ENCODE results near the gene GID4. TPM values are rescaled to one million over a fixed set of nuclear protein-coding genes. Genes with fewer than 3 reads are reported as not detected.

GID4 gene
- total RNA-seq, 1 donor = 13.0 TPM

DNA sequence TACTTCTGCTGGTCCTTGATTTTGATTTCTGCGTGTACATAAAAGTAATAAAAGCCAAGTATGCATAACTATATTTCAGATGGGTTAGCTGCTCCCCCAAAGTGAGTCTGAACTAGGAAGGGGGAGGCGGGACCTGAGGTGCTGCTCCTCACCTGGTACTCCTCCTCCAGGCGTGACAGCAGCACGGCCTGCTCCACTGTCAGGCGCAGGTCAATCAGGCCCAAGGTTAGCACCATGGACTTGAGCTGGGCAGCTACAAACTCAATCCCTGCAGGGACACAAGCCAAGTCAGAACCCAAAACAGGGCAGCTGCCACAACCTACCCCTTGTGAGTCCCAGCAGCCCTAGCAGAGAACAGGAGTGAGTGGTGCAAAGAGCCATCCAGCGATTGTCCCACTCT lies 18.2 kb upstream of the GID4 start:
- no peak overlapping the region for H3K4me3 ChIP-seq (ENCODE audit: insufficient read depth, low read length)
- H2AFZ ChIP-seq (ENCODE audit: low read length) = no peak overlapping the region
- H3K9me3 ChIP-seq (ENCODE audit: low read depth, low read length) = no peaks in the 10 kb centered on the region
- H3K4me2 ChIP-seq (ENCODE audit: insufficient read depth, low read length) = no peak overlapping the region
- no peak overlapping the region for H3K27ac ChIP-seq (ENCODE audit: low read depth, low read length)
- DNase-seq (ENCODE audit: insufficient read length, low spot score, missing footprints) = peak; percentile 51
- no peaks in the 10 kb centered on the region for H3K36me3 ChIP-seq (ENCODE audit: insufficient read depth, low read length)
- peaks cover 10% of the 10 kb centered on the region for H4K20me1 ChIP-seq (ENCODE audit: insufficient read depth, low read length)
- TF ChIP-seq, protein P1, sequence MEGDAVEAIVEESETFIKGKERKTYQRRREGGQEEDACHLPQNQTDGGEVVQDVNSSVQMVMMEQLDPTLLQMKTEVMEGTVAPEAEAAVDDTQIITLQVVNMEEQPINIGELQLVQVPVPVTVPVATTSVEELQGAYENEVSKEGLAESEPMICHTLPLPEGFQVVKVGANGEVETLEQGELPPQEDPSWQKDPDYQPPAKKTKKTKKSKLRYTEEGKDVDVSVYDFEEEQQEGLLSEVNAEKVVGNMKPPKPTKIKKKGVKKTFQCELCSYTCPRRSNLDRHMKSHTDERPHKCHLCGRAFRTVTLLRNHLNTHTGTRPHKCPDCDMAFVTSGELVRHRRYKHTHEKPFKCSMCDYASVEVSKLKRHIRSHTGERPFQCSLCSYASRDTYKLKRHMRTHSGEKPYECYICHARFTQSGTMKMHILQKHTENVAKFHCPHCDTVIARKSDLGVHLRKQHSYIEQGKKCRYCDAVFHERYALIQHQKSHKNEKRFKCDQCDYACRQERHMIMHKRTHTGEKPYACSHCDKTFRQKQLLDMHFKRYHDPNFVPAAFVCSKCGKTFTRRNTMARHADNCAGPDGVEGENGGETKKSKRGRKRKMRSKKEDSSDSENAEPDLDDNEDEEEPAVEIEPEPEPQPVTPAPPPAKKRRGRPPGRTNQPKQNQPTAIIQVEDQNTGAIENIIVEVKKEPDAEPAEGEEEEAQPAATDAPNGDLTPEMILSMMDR (IDR thresholded peaks at IDR 0.05; ENCODE audit: extremely low read depth, low read depth, low read length) = no peak
- H3K27me3 ChIP-seq (ENCODE audit: insufficient read depth, low read length) = no peaks in the 10 kb centered on the region
- no peaks in the 10 kb centered on the region for H3K79me2 ChIP-seq (ENCODE audit: insufficient read depth, low read length)
- H3K4me1 ChIP-seq (ENCODE audit: insufficient read depth, low read length) = peaks cover 16% of the 10 kb centered on the region

DNA sequence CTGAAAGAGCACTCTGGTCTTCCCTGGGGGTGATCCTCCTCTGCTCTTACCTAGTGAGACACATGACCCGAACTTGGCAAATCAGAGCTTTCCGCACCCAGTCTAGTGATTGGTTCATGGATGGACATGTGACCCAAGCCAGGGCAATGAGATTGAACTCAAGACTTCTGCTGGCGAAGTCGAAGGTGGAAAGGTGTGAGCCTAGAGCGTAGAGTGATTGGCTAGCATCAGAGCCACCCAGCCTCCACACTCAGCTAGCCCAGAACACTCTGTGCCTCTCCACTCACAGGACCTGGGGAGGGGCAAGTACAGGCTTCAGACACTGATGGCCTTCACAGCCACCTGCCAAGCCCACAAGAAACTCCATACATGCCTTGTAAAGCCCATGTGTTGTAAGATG lies 17.8 kb upstream of the GID4 start:
- no peak overlapping the region for H2AFZ ChIP-seq (ENCODE audit: low read length)
- peaks cover 14% of the 10 kb centered on the region for H4K20me1 ChIP-seq (ENCODE audit: insufficient read depth, low read length)
- no peak overlapping the region for H3K4me3 ChIP-seq (ENCODE audit: insufficient read depth, low read length)
- no peaks in the 10 kb centered on the region for H3K27me3 ChIP-seq (ENCODE audit: insufficient read depth, low read length)
- H3K4me2 ChIP-seq (ENCODE audit: insufficient read depth, low read length) = no peak overlapping the region
- no peaks in the 10 kb centered on the region for H3K9me3 ChIP-seq (ENCODE audit: low read depth, low read length)
- TF ChIP-seq, protein P1 (IDR thresholded peaks at IDR 0.05; ENCODE audit: extremely low read depth, low read depth, low read length) = no peak
- H3K79me2 ChIP-seq (ENCODE audit: insufficient read depth, low read length) = no peaks in the 10 kb centered on the region
- H3K36me3 ChIP-seq (ENCODE audit: insufficient read depth, low read length) = no peaks in the 10 kb centered on the region
- peak; percentile 63 for DNase-seq (ENCODE audit: insufficient read length, low spot score, missing footprints)
- peaks cover 20% of the 10 kb centered on the region for H3K4me1 ChIP-seq (ENCODE audit: insufficient read depth, low read length)
- no peak overlapping the region for H3K27ac ChIP-seq (ENCODE audit: low read depth, low read length)

DNA sequence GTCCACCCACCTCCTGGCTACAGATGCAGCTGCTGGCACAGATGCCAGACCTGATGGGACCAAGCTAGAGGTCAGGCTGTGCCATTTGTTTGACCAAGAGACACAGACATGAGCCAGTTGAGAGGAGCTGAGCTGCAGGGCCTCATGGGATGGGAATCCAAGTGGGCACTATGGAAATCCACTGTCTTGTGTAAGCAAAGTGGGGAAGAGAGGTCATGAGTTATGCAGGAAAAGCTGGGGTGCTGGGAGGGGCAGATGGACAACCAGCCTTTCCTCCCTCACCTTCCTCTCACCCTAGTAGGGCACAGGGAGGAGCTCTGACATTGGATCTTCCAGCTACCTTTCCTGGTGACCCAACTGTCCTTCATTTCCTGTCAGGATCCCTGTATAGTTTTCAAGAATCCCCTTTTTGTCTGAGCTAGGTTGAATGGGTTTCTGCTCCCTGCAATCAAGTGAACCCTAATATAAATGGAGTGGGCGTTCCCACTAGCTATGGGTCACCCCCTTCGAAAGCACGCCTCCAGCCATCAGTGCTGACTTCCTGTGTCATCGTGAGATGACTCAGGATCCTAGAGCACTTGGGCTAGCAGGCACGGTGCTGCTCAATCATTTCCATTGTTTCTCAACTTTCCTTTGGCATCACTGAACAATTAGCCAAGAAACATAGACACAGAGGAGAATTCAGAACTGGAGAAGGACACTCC lies 13.8 kb upstream of the GID4 start:
- Histone ChIP-seq H2AFZ (ENCODE audit: low read length) (no peak overlapping the region), H4K20me1 (ENCODE audit: insufficient read depth, low read length) (peaks cover 12% of the 10 kb centered on the region), H3K4me1 (ENCODE audit: insufficient read depth, low read length) (peaks cover 18% of the 10 kb centered on the region), H3K27ac (ENCODE audit: low read depth, low read length) (peak overlapping the region; percentile 70), H3K9me3 (ENCODE audit: low read depth, low read length) (no peaks in the 10 kb centered on the region), H3K4me3 (ENCODE audit: insufficient read depth, low read length) (no peak overlapping the region), H3K36me3 (ENCODE audit: insufficient read depth, low read length) (no peaks in the 10 kb centered on the region), H3K27me3 (ENCODE audit: insufficient read depth, low read length) (no peaks in the 10 kb centered on the region), H3K4me2 (ENCODE audit: insufficient read depth, low read length) (peak overlapping the region; percentile 59), H3K79me2 (ENCODE audit: insufficient read depth, low read length) (no peaks in the 10 kb centered on the region)
- TF ChIP-seq, protein P1 (IDR thresholded peaks at IDR 0.05; ENCODE audit: extremely low read depth, low read depth, low read length) = no peak
- no peak for DNase-seq (ENCODE audit: insufficient read length, low spot score, missing footprints)

DNA sequence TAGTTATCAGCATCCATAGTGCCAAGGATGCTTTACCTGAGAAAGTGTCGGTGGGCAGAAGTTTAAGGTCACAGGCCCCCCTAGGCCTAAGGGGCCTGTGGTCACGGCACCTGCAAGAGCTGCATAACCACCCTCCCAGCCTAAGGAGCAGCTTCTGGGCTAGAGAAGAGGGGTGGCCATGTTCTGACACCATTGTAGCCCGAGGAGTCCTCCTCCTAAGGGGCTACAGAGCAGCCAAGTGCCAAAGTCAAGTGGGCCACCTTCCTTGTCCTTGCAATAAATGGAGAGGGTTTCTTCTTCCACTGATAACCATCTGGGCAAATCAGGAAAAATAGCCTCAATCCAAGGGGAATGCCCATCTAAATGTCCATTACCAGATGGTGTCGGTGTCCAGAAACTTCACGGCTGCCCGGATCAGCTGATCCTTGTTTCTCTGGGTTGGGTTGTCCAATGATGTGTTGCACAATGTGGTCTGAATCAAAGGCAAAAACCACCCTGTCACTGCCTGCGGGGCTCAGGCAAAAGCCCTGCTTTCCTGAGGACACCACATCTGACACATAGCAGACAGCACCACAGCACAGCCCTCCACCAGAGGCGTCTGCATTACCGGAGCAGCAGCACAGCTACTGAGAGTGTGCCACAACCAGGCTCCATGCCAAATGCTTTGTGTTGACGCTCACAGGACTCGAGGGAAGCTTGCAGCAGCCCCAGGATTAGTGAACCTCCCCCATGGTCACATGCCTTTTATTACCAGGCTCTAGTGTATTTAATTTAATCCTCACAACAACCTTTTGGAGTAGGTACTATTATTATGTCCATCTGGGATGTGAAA lies 13.0 kb upstream of the GID4 start:
- H2AFZ ChIP-seq (ENCODE audit: low read length) = peak overlapping the region; percentile 39
- peak overlapping the region; percentile 70 for H3K27ac ChIP-seq (ENCODE audit: low read depth, low read length)
- TF ChIP-seq, protein P1 (IDR thresholded peaks at IDR 0.05; ENCODE audit: extremely low read depth, low read depth, low read length) = no peak
- H4K20me1 ChIP-seq (ENCODE audit: insufficient read depth, low read length) = peaks cover 12% of the 10 kb centered on the region
- H3K27me3 ChIP-seq (ENCODE audit: insufficient read depth, low read length) = no peaks in the 10 kb centered on the region
- H3K79me2 ChIP-seq (ENCODE audit: insufficient read depth, low read length) = no peaks in the 10 kb centered on the region
- peak; percentile 88 for DNase-seq (ENCODE audit: insufficient read length, low spot score, missing footprints)
- peaks cover 18% of the 10 kb centered on the region for H3K4me1 ChIP-seq (ENCODE audit: insufficient read depth, low read length)
- no peaks in the 10 kb centered on the region for H3K9me3 ChIP-seq (ENCODE audit: low read depth, low read length)
- H3K4me2 ChIP-seq (ENCODE audit: insufficient read depth, low read length) = peak overlapping the region; percentile 59
- H3K36me3 ChIP-seq (ENCODE audit: insufficient read depth, low read length) = no peaks in the 10 kb centered on the region
- no peak overlapping the region for H3K4me3 ChIP-seq (ENCODE audit: insufficient read depth, low read length)
